Peyer's patch (tissue), 4 donors: ENCODE measurements around the gene NLGN1. TPM values are rescaled to one million over a fixed set of nuclear protein-coding genes. Genes with fewer than 3 reads are reported as not detected.

ENCODE experiments used
- DNase-seq, 3 donors: peaks; one replicate each; pipeline ENCODE4 v3.0.0-alpha.2; 2017 to 2019
- H3K27ac ChIP-seq, 4 donors: fragments of 200-600 bp; sonication (generic); one replicate each; pipeline ENCODE4 v1.5.1; 2016 to 2019
- H3K27me3 ChIP-seq, 2 donors: fragments of 200-600 bp; sonication (generic); one replicate each; pipeline ENCODE4 v1.5.1; 2019
- H3K36me3 ChIP-seq, 3 donors: fragments of 200-600 bp; sonication (generic); one replicate each; pipeline ENCODE4 v1.5.1; 2016 to 2019
- H3K4me1 ChIP-seq, 4 donors: fragments of 200-600 bp; sonication (generic); one replicate each; pipeline ENCODE4 v1.5.1; 2016 to 2019
- H3K4me3 ChIP-seq, 4 donors: fragments of 200-600 bp; sonication (generic); 1 replicate in 3 of 4; 2 replicates in 1 of 4; pipeline ENCODE4 v1.5.1; 2016 to 2019; ENCODE audit warnings: mild to moderate bottlenecking in 1 of 4
- H3K9me3 ChIP-seq, 4 donors: fragments of 200-600 bp; sonication (generic); one replicate each; pipeline ENCODE4 v1.5.1; 2016 to 2019; ENCODE audit warnings: mild to moderate bottlenecking in 1 of 4
- CTCF ChIP-seq, 6 experiments: fragments of 450-650 bp in 4 of 6; fragments of 200-600 bp in 2 of 6; sonication (generic) in 1 of 6; IDR thresholded peaks; one replicate each; pipeline ENCODE4 v1.5.1; 2017 to 2019; ENCODE audit warnings: antibody characterized with exemption in 6 of 6, mild to moderate bottlenecking in 3 of 6, moderate library complexity in 1 of 6
- POLR2A ChIP-seq, 2 donors: fragments of 450-650 bp; IDR thresholded peaks; one replicate each; pipeline ENCODE4 v1.5.1; 2017; ENCODE audit warnings: antibody characterized with exemption in 2 of 2, mild to moderate bottlenecking in 2 of 2, moderate library complexity in 2 of 2
- total RNA-seq, 4 donors: library from RNA; depleted of rRNA; stranded (reverse); fragments of >200 nt; gene quantifications; one replicate each; pipeline ENCODE4 v1.1.0, GENCODE V29; 2016

NLGN1 gene
- total RNA-seq, 4 donors from 2014 or later, result 0.18 to 3.3 (median 1.3) TPM

GRCh38 chr3:173796890-173797289 is 399.3 kb downstream of the NLGN1 start:
- Histone ChIP-seq H3K27ac (no peak overlapping the region), H3K27me3 (no peaks in the 10 kb centered on the region), H3K9me3 (no peaks in the 10 kb centered on the region), H3K4me3 (no peak overlapping the region), H3K4me1 (no peaks in the 10 kb centered on the region), H3K36me3 (no peaks in the 10 kb centered on the region)
- TF ChIP-seq CTCF (IDR thresholded peaks at IDR 0.05) (no peak), POLR2A (IDR thresholded peaks at IDR 0.05) (no peak)
- DNase-seq, result no peak

GRCh38 chr3:173799060-173799816 is 401.7 kb downstream of the NLGN1 start:
- no peaks in the 10 kb centered on the region for H3K27me3 ChIP-seq
- no peak for DNase-seq
- H3K36me3 ChIP-seq, result no peaks in the 10 kb centered on the region
- H3K4me3 ChIP-seq, result no peak overlapping the region
- no peak overlapping the region for H3K27ac ChIP-seq
- no peaks in the 10 kb centered on the region for H3K9me3 ChIP-seq
- TF ChIP-seq POLR2A (IDR thresholded peaks at IDR 0.05), result no peak
- no peak for TF ChIP-seq CTCF (IDR thresholded peaks at IDR 0.05)
- no peaks in the 10 kb centered on the region for H3K4me1 ChIP-seq

GRCh38 chr3:173800154-173800553 is 402.6 kb downstream of the NLGN1 start:
- H3K36me3 ChIP-seq, result no peaks in the 10 kb centered on the region
- H3K4me1 ChIP-seq, result no peaks in the 10 kb centered on the region
- DNase-seq, result no peak
- no peaks in the 10 kb centered on the region for H3K27me3 ChIP-seq
- no peak for TF ChIP-seq POLR2A (IDR thresholded peaks at IDR 0.05)
- TF ChIP-seq CTCF (IDR thresholded peaks at IDR 0.05), result no peak
- no peaks in the 10 kb centered on the region for H3K9me3 ChIP-seq
- no peak overlapping the region for H3K27ac ChIP-seq
- H3K4me3 ChIP-seq, result no peak overlapping the region

GRCh38 chr3:173814809-173815208 is 417.3 kb downstream of the NLGN1 start:
- Histone ChIP-seq H3K27me3 (no peaks in the 10 kb centered on the region), H3K27ac (no peak overlapping the region), H3K4me1 (no peaks in the 10 kb centered on the region), H3K4me3 (no peak overlapping the region), H3K36me3 (no peaks in the 10 kb centered on the region), H3K9me3 (no peaks in the 10 kb centered on the region)
- no peak for DNase-seq
- TF ChIP-seq POLR2A (IDR thresholded peaks at IDR 0.05) (no peak), CTCF (IDR thresholded peaks at IDR 0.05) (no peak)

GRCh38 chr3:173819368-173819767 is 421.8 kb downstream of the NLGN1 start:
- Histone ChIP-seq H3K4me1 (no peaks in the 10 kb centered on the region), H3K27ac (no peak overlapping the region), H3K4me3 (no peak overlapping the region), H3K9me3 (no peaks in the 10 kb centered on the region), H3K36me3 (no peaks in the 10 kb centered on the region), H3K27me3 (no peaks in the 10 kb centered on the region)
- TF ChIP-seq CTCF (IDR thresholded peaks at IDR 0.05), result no peak
- no peak for TF ChIP-seq POLR2A (IDR thresholded peaks at IDR 0.05)
- no peak for DNase-seq
